GM19238 (cell line): Measurements from ENCODE around the gene PHC2.
A peak's percentile ranks its signal among the peaks of the same experiment; 100 is the strongest.

Experiments used
- DNase-seq: peaks from one replicate; pipeline ENCODE4 v3.0.0; 2011; ENCODE audit warnings: low spot score; ENCODE audit not compliant: insufficient read length

The PHC2 gene

GRCh38 chr1:33370301-33370700 is 60.6 kb downstream of the PHC2 start:
- no peak for DNase-seq

- no peak for DNase-seq
Measured at GRCh38 chr1:33369764-33370163, 61.1 kb downstream of the PHC2 start.

GRCh38 chr1:33369081-33369480 is 61.8 kb downstream of the PHC2 start:
- no peak for DNase-seq

DNA sequence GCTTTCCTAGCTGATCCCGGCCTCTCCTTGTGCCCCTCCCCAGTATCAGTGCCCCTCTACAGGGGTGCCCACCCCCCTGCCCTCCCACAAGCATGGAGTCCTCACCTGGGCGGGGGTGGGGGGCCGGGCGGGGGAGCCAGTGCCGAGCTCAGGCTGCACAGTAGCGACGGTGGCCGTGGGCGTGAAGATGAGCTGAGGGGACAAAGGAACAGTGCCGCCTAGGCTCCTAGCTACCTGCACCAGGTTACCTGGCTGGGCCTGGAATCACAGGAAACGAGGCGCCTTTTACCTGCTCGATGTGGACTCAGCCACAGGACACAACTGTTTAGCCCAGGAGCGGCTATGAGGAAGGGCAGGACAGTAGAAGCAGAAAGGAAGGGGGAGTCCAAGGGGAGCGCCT is 62.5 kb downstream of the PHC2 start:
- DNase-seq, result no peak

GRCh38 chr1:33367485-33368405 is 63.1 kb downstream of the PHC2 start:
- DNase-seq, result peak; percentile 73

GRCh38 chr1:33366762-33367484 is 64.0 kb downstream of the PHC2 start:
- no peak for DNase-seq

GRCh38 chr1:33365560-33365997 is 65.3 kb downstream of the PHC2 start:
- no peak for DNase-seq

GRCh38 chr1:33364565-33364918 is 66.4 kb downstream of the PHC2 start:
- no peak for DNase-seq

GRCh38 chr1:33363470-33363861 is 67.4 kb downstream of the PHC2 start:
- DNase-seq, result no peak

DNA sequence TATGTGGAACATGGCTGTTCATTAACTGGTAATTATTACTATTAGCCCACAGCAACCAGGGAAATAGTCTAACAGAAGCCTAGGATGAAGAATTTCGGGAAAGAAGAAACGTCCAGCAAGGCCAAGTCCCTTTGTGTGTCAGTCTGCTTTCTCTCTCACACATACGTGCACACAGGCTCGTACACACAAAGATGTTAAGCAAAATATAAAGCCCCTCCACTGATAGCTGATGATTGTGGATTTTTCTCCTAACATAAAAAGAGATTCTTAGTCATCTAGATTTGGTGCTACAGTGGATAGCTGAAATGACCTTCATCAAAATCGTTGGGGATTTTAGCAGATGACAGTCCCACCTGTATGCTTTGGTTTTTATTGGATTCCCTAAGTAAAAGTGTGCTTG is 67.9 kb downstream of the PHC2 start:
- DNase-seq, result no peak

- no peak for DNase-seq
Measured at GRCh38 chr1:33361532-33362235, 69.2 kb downstream of the PHC2 start.

- no peak for DNase-seq
Measured at GRCh38 chr1:33360367-33360766, 70.5 kb downstream of the PHC2 start.

DNA sequence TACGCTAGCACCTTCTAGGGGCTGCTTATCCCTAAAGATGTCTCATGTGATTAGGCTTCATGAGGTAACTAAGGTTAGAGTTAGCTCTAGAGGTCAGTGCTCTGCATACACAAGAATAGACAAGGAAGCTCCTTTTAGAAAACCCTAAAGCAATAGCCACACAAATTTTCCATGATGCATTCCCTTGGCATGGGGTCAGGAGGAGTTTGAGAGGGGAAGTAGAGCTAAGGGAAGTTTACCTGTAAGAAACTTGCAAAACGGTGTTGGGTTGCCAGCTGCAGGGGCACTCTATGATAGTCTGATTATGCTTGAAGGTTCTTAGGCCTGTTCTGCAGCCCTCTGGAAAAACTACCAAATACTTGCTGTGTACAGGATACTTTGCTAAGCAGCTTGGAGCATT is 71.0 kb downstream of the PHC2 start:
- DNase-seq, result no peak

DNA sequence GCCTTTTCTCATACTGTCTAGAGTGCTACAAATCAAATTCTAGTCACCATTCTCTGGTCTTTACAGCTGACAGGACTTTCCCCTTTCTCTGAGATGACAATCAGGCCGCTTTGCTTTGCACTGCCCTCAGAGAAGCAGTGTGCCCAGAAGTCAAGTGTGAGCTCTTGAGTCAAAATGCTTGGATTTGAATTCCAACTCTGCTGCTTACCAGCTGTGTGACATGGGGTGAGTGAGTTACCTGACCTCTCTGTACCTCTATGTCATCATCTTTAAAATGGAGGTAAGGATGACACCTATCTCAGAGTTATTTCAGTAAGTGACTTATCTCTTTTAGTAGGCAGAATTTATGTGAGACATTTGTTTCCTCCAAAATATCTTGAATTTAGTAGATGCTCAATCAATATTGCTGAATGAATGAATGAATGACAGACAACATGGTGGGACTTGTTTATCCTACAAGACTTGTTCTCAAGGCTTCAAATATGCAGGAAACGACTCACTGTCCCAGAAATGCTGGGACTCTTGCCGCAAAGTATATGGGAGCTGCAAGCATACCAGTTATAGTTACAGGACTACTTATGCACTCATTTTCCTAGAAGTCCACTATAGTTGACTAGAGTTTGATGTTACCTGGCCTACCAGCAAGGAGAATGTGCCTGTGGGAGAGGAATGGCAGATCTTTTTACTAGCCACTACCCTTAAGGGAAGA is 71.9 kb downstream of the PHC2 start:
- no peak for DNase-seq

DNA sequence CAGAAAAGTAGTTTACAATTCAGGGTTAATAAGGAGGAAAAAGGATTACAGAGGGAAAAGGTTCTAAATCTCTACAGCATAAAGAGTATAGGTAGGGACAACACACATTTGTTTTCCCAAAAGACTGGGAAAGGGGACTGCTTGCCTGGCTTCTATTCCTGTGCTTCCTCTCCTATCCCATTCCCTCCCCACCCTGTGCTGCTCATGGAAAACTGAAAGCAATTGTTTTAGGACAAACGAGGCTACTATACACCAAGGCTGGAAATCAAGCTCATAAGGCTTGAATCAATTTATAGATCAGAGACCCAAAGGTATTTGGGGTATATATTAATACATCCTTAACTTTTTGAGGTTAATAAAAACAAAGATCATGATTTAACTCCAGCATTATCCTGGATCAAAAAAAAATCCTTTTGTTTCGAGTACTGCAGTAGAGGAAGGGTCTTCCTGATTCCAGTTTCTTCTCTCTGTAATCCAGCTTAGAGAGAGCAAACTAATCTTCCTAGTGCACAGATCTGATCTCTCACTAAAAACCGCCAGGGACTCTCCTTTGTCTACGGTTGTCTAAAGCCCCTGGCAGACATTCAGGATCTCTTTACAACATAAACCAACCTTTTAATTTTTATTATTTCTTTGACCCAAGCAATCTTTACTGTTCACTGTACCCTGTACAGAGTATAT is 72.6 kb downstream of the PHC2 start:
- DNase-seq, result no peak

DNA sequence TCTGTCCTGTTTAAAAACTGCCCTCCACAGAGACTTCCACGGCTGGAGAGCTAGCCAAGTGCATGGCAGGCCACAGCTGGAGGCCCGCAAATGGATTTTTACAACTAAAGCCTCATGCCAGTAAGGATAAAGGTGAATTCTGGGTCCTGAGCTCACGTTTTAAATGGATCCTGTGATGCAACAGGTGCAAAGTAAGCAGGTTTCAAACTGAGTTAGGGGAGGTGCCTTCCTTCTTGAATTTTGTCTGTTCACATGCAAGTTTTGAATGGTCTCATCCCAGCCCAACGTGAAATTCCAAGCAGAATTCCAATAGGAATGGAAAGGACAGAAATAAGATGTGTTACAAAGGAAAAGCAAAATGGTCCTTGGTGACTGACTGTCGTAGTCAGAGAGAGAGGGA is 73.8 kb downstream of the PHC2 start:
- DNase-seq, result no peak

- DNase-seq, result no peak
Measured at GRCh38 chr1:33354707-33355316, 76.1 kb downstream of the PHC2 start.

DNA sequence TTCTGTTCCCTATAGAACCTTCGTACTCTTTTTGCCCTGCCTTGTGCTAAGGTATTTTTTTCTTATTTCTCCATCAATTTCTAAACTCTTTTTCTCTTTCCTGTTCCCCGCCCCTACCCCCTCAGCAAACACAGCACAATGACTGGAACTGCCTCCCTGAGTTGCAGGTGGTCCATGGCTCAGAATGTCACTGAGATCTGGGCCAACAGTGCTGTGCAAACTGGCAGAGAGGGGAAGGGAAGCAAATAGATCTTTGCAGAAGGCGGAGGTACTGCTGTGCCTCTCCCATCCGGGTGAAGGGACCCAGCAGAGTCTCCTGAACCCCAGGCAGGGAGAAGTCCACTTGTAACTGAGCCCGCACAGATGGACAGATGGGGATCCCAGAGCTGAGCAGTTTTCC is 77.4 kb downstream of the PHC2 start:
- DNase-seq, result no peak

DNA sequence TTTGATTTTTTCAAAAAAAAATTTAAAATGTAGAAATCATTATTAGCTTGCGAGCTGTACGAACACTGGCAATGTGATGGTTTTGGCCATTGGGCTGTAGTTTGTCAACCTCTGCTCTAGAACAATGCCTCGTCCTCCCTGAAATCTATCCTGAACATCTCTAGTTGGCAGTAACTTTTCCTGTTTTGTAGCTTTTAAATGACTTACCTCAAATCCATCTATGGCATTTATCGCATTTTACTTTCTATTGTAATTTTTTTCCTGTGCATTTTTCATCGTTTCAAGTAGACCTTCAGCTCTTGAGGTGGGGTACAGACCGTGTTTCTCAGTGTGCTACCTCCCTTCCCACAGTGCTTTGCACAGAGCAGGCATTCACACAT is 79.6 kb downstream of the PHC2 start:
- DNase-seq, result no peak

DNA sequence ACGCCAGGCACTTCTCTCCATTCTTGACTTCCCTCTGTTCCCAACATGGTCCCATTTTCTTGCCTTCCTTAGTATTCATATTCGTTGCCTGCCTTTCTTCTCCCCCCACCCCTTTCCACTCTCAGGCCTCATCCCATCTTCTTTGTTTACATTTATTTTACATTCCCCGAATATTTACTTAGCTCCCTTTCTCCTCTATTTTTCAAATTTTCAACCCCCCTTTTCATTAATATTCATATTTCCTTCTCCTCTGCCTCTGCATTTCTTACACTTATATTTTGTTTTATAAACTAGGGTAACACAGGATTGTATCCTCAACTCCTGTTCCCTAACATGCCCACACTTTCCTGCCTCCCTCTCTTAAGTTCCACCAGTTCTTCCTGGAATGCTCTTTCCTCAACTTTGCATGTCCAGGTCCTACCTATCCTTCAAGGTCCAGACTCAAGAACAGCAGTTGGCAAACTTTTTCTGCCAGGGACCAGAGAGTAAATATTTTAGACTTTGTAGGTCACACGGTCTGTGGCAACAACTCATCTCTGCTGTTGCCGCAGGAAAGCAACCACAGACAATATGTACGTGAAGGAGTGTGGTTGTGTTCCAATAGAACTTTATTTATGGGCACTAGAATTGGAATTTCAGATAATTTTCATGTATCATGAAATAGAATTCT is 80.1 kb downstream of the PHC2 start:
- DNase-seq, result no peak
